Measurements from ENCODE around the gene GMDS. TPM values are rescaled to one million over a fixed set of nuclear protein-coding genes. Genes with fewer than 3 reads are reported as not detected.

GMDS gene
- 10 to 100 TPM in 3 of 4 donors, 1 to 10 TPM in 1; 8.7 to 23.1 (median 18.4) TPM for total RNA-seq

DNA sequence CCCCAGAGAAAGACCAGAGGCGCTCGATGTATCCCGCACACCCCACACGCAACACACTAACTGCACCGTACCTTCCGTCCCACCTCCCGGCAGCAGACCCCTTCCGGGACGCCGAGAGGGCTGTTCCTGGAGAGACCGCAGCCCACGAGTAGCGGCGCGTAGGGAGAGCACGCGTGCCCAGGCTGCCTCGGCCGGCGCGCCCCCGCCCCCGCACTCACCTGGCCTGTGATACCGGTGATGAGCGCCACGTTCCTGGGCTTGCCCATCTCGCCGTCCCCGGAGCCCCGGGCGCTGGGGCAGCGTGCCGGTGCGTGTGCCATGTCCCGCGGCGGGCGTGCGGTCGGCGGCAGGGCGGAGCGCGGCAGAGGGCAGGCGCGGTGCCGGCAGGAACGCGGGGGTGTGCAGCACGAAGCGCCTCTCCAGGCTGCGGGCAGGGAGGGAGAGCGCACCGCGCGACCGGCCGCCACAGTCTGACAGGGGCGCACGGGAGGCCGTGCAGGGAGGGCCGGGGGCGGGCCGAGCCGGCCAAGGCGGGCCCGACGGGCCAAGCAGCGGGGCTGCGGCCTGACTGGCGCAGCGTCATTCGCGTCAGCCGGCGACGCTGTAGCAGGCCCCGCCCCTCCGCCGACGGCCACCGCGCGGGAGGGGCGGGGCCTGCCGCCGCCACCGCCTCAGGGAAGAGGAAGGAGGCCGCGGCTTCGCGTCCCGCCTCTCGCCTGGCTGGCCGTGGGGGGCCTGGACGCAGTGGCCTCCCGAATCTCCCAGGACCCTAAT lies at the start of gene GMDS:
Gene GMDS, minus strand, starts transcription at position 503 of the 774 bp plus-strand sequence.
- TF ChIP-seq POLR2A (IDR thresholded peaks at IDR 0.05) (no peak), CTCF (IDR thresholded peaks at IDR 0.05) (no peak)
- peak; percentile 76 to 95 for DNase-seq (ENCODE audit: low spot score in 2 of 2)
- peak within 1 kb of the TSS; percentile 98 for H3K4me3 ChIP-seq (ENCODE audit: low read depth, poor library complexity, severe bottlenecking)
- 0% methylated on average over 9 to 62 of the region's 97 CpGs for WGBS, 2 donors
- intact Hi-C loops (cut with DNase I; ENCODE audit: low total_unique reads): no loop called here

DNA sequence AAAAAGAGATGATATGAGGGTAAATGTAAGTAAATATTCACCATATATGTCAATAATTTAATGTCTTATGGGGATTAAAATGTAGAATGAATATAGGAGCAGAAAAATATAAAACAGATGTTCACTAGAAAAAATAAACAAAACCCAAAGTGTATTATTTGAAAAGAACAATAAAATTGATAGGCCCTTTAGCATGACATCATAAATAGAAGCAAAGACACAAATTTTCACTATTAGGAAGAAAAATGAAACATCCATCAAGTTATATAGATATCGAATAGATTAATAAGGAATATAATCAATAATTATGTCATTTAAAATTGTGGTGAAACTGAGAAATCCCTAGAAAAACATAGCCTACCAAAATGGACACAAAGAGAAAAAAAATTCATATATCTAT lies 40.1 kb upstream of the GMDS start:
- intact Hi-C loops (cut with DNase I; ENCODE audit: low total_unique reads): no loop called here
- DNase-seq (ENCODE audit: low spot score in 2 of 2): no peak
- H3K4me3 ChIP-seq (ENCODE audit: low read depth, poor library complexity, severe bottlenecking): no peak overlapping the region
- WGBS, 2 donors: 94 to 100% methylated on average over 1 of the region's 1 CpG
- TF ChIP-seq POLR2A (IDR thresholded peaks at IDR 0.05) (no peak), CTCF (IDR thresholded peaks at IDR 0.05) (no peak)

DNA sequence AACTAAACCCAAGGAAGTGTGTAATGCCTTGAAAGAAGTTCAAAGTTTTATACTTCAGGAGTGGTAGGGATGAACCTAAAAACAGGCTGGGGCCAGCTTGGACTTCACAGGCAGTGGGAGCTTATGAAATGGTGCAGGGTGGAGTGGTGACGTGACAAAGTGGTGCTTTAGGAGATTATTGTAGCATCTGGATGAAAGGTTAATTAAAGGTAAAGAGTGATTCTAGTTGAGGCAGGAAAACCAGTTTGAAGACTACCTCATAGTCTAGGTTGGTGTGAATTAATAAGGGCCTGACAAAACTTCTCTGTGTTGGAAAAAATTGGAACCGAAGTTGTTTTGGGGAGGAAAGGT lies 30.5 kb upstream of the GMDS start:
- no peak overlapping the region for H3K4me3 ChIP-seq (ENCODE audit: low read depth, poor library complexity, severe bottlenecking)
- no peak for DNase-seq (ENCODE audit: low spot score in 2 of 2)
- TF ChIP-seq POLR2A (IDR thresholded peaks at IDR 0.05): no peak
- no peak for TF ChIP-seq CTCF (IDR thresholded peaks at IDR 0.05)
- 90 to 94% methylated on average over 2 of the region's 2 CpGs for WGBS, 2 donors
- intact Hi-C loops (cut with DNase I; ENCODE audit: low total_unique reads): no loop called here

DNA sequence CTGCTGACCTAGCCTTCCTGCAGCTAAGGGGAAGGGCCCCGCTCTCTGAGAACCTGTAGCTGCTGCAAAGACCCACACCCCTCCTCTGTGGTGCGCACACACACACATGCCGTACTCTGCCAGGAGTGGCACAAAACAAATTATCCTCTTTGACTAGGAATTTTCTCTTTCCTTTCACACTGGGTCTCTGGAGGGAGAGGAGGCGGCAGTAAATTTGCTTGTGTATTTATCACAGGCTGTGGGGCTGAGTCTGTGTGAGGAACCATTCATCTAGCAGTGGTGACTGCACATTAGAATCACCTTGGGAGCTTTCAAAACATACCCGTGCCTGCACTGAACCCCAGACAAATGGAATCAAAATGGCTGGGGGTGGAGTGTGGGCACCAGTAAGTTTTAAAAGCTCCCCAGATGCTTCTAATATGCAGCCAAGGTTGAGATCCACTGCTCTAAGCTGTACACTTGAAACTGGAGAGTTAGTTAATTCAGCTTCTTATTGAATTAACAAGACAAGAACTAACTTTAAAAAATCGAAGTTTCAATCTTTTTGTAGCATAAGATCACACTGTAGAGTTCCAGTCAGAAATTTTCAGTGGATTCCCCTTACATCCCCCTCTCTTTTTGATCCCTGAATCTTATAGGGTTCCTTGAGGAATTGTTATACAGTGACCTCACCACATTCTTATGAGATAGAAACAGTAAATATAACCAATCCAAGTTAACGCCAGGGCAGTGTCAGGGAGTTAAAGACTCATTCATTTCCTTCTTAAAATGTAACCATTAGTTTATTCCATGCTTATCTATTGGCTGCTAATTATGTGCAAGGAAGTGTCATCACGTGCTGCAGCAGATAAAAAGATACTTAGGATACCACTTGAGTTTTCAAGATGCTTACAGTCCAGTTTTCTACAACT lies 29.8 kb upstream of the GMDS start:
- no peak for TF ChIP-seq CTCF (IDR thresholded peaks at IDR 0.05)
- no peak for TF ChIP-seq POLR2A (IDR thresholded peaks at IDR 0.05)
- WGBS, 2 donors: 76 to 82% methylated on average over 8 of the region's 8 CpGs

DNA sequence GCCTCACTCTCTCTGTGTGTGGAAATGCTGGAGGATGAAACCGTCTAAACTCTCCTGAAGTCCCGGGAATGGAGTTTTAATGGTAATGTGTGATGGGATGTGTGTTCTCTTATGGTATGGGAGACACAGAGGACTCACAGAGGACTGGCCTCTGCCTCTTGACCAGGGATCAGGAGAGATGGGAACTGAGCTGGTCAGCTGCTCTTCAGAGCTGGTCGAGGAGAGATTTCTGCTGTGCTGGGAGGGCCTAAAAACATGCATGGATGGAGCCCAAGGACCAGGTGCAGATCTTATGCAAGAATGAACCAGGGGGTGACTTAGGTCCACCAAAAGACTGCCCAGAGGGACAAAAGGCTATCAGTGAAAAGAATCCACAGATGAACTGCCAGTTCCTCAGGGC lies 27.3 kb upstream of the GMDS start:
- H3K4me3 ChIP-seq (ENCODE audit: low read depth, poor library complexity, severe bottlenecking): no peak overlapping the region
- TF ChIP-seq POLR2A (IDR thresholded peaks at IDR 0.05): no peak
- no peak for TF ChIP-seq CTCF (IDR thresholded peaks at IDR 0.05)
- DNase-seq (ENCODE audit: low spot score in 2 of 2): no peak
- intact Hi-C loops (cut with DNase I; ENCODE audit: low total_unique reads): no loop called here
- WGBS, 2 donors: 92 to 96% methylated on average over 3 of the region's 3 CpGs

More for the DNA sequence above, 29.8 kb upstream of the GMDS start:
- DNase-seq (ENCODE audit: low spot score in 2 of 2): no peak
- no peak overlapping the region for H3K4me3 ChIP-seq (ENCODE audit: low read depth, poor library complexity, severe bottlenecking)
- intact Hi-C loops (cut with DNase I; ENCODE audit: low total_unique reads): no loop called here
